ENCODE results near the gene SLC35E3.

The SLC35E3 gene

DNA sequence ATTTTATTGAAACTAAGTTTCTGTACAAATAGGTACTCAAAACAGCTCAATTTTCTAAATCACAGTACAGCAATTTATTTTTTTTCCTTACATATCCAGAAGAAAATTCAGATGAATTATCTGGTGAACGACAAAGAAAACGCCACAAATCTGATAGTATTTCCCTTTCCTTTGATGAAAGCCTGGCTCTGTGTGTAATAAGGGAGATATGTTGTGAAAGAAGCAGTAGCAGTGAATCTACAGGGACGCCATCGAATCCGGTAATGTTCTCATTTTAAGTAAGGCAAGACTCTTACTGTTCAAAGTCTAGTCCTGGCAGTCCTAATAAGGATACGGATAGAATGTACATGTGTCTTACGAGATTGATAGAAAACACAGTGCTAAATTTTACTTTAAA is 82.7 kb downstream of the SLC35E3 start:
- no peak overlapping the region for H2AFZ ChIP-seq (ENCODE audit: low read depth, low read length)
- no peak overlapping the region for H2BK120ac ChIP-seq (ENCODE audit: low read depth, low read length)
- peaks cover 9% of the 10 kb centered on the region for H3K79me1 ChIP-seq (replicated peaks; ENCODE audit: low read length, poor library complexity, severe bottlenecking)
- H3K18ac ChIP-seq (ENCODE audit: low read depth in 1 of 2, low read length in 2 of 2) = no peak overlapping the region
- H3K4me1 ChIP-seq (ENCODE audit: control insufficient read depth, insufficient read depth, low read depth, low read length) = peaks cover 4% of the 10 kb centered on the region
- no peak overlapping the region for H2BK15ac ChIP-seq (ENCODE audit: low read depth, poor library complexity, severe bottlenecking)
- no peak overlapping the region for H3K14ac ChIP-seq (ENCODE audit: low read length in 2 of 2)
- no peak for DNase-seq
- H2BK12ac ChIP-seq (ENCODE audit: low read length in 2 of 2) = no peak overlapping the region
- H3K36me3 ChIP-seq (ENCODE audit: control insufficient read depth in 1 of 2, insufficient read depth in 2 of 2, low read depth in 1 of 2, low read length in 2 of 2) = peaks cover 39 to 93% of the 10 kb centered on the region in 2 experiments
- H4K8ac ChIP-seq (ENCODE audit: low read length) = no peak overlapping the region
- H2BK5ac ChIP-seq (ENCODE audit: low read depth, low read length, poor library complexity, severe bottlenecking) = no peak overlapping the region
- no peak overlapping the region for H2AK5ac ChIP-seq (ENCODE audit: low read length, severe bottlenecking)
- no peak overlapping the region for H3K4me3 ChIP-seq (ENCODE audit: insufficient read depth in 1 of 2, low read depth in 1 of 2, low read length in 2 of 2)
- no peaks in the 10 kb centered on the region for H3K27me3 ChIP-seq (ENCODE audit: control insufficient read depth in 1 of 2, insufficient read depth in 1 of 2, low read length in 2 of 2)
- H4K91ac ChIP-seq (ENCODE audit: low read length) = no peak overlapping the region
- no peak overlapping the region for H3K27ac ChIP-seq (ENCODE audit: low read length, poor library complexity, severe bottlenecking)
- H3K4me2 ChIP-seq (ENCODE audit: low read length, poor library complexity, severe bottlenecking) = no peak overlapping the region
- no peak overlapping the region for H3K4ac ChIP-seq (ENCODE audit: low read depth in 1 of 2, low read length in 2 of 2)
- WGBS = 97% methylated on average over 5 of the region's 7 CpGs
- no peaks in the 10 kb centered on the region for H3K9me3 ChIP-seq (ENCODE audit: control insufficient read depth, low read length)
- peak overlapping the region; percentile 83 for H3K9ac ChIP-seq (ENCODE audit: low read length)
- H3K23ac ChIP-seq (ENCODE audit: low read length in 2 of 2) = no peak overlapping the region

Data from mesenchymal stem cell (in vitro differentiated cells and primary cell).